NOMO-1 treated with dmso at 0.1 percent for 144 hours (cell line): ENCODE measurements around the gene OR1E1.
"Not testable (repeated sequence)": the region's sequence is repeated elsewhere in the genome, so short reads cannot be mapped to it uniquely, and the experiment has no call there.

Source experiments
- DNase-seq: peaks from one replicate; lab custom pipeline; 2025; ENCODE audit not compliant: unreplicated experiment; lab: John Stamatoyannopoulos, UW

The OR1E1 gene, protein sequence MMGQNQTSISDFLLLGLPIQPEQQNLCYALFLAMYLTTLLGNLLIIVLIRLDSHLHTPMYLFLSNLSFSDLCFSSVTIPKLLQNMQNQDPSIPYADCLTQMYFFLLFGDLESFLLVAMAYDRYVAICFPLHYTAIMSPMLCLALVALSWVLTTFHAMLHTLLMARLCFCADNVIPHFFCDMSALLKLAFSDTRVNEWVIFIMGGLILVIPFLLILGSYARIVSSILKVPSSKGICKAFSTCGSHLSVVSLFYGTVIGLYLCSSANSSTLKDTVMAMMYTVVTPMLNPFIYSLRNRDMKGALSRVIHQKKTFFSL

DNA sequence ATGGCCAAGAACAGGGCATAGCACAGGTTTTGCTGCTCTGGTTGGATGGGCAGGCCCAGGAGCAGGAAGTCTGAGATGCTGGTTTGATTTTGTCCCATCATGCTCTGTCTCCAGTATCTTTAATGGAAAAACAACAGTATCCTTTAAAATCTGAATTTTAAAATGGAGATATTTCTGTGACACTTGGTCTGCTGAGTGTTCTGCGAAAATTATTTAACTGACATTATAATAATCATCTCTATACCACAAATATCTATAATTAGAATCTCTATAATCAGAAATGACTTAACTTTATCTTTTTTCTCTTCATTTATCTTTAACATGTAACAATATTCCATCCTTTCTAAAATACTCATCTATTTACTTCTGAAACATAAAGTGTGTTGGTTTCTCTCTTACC lies at the start of gene OR1E1:
Gene OR1E1 (minus strand): TSS at position 101 of the 400 bp plus-strand sequence. CDS start 0 bp downstream, at position 101.
- no peak for DNase-seq

DNA sequence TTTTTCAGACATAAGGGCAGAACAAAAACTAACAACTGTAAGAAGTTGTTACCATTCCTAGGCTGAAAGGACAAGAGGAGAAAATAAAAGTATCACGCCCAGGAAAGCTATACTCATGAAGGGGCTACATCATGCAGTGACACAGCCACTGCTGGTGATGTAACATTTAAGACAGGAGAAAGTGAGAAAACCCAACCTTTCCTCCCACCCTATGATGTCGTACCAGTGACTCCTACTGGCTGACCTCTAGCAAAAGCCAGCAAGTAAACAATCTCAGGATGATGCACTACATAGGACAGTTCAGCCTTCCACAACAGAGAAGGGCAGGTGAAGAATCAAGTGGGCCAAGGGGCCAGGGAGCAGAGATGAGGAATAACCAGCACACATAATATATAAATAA lies 49.4 kb upstream of the OR1E1 start:
- no peak for DNase-seq

DNA sequence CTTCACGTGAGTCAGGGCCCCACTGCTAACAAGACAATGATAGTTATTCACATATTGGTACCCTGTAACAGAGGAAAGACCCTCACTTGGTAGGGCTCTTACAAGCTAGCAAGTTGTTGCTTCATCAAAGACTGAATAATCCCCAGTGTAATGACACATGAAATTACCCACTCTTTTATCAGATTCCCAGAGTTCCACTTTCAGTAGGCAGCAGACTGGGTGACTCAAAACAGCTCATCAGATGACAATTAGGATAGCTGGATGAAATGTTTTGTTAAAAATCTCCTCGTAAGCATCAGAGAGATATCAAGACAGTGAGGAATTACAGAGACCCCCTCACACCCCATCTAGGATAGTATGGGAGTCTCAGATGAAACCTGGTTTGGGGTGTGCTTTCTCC lies 42.2 kb upstream of the OR1E1 start:
- no peak for DNase-seq

- DNase-seq = no peak
These were observed 40.2 kb upstream of the OR1E1 start for GRCh38 chr17:3438368-3438767.

GRCh38 chr17:3433741-3434140 lies 35.5 kb upstream of the OR1E1 start, which contains the start of gene OR1E2:
TSS of gene OR1E2 (minus strand) at chr17:3433841. CDS start at chr17:3433841, 0 bp downstream.
- DNase-seq = no peak

GRCh38 chr17:3433215-3433614 lies 35.0 kb upstream of the OR1E1 start:
- DNase-seq = peak; percentile 3

DNA sequence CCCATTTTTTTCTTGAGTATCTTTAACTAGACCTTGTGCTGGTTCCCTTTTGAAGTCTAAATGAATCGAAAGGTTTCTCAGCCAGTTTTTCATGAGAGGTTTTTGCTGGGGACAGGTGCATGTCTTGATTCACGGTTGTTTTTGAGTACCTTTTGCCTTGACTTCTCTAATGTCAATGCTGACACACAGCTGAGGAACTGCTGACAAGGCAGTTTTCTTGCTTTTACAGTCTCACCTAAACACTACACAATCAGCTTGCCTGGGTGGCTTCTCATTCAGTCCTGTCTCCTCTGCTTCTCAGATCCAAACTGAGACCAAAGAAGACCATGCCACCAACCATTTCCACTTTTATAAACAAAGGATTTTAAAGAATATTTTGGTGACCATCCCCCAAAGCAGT lies 20.0 kb upstream of the OR1E1 start:
- no peak for DNase-seq

GRCh38 chr17:3415610-3416009 lies 17.4 kb upstream of the OR1E1 start:
- no peak for DNase-seq

DNA sequence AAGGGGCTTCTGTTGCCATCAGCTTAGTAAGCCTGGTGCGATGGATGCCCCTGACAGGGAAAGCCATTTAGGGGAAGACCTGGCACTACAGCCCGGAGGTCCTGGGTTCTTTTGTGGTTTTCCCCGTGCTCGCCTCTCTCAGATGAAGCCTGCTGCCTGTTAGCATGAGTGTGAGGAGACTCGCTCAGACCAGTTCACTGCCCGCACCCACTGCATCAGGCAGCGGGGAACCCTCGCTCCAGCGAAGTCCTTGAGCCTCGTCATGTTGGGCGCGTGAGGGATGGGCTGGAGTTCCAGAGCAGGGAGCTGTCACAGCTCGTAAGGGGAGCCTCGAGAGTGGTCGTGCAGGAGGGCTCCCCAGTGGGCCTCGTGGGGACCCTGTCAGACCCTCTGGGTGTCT lies 14.0 kb upstream of the OR1E1 start:
- DNase-seq = not testable (repeated sequence)

DNA sequence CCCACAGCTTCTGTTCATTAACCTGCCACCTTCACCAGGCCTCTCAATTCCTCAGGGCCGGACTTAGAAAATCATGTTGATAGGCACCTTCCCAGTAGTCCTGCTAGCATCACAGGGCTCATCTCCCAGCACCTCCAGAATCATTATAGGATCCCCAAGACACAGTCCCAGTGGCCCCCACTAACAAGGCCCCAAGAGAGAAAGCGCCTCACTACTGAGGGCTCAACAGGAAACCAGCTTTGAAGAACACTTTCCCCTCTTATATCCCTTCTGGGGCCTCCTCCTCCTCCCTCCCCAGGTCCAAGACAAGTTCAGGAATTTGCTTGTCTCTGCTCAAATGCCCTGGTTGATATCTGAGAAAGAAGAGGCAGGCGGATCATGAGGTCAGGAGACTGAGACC lies 12.9 kb upstream of the OR1E1 start, which contains the start of gene OR3A3:
Gene OR3A3 (plus strand): TSS at position 301 of the 400 bp plus-strand sequence.
- DNase-seq = no peak

- not testable (repeated sequence) for DNase-seq
These were observed 5.6 kb upstream of the OR1E1 start for GRCh38 chr17:3403856-3404255.

GRCh38 chr17:3401786-3402185 lies 3.6 kb upstream of the OR1E1 start:
- no peak for DNase-seq

DNA sequence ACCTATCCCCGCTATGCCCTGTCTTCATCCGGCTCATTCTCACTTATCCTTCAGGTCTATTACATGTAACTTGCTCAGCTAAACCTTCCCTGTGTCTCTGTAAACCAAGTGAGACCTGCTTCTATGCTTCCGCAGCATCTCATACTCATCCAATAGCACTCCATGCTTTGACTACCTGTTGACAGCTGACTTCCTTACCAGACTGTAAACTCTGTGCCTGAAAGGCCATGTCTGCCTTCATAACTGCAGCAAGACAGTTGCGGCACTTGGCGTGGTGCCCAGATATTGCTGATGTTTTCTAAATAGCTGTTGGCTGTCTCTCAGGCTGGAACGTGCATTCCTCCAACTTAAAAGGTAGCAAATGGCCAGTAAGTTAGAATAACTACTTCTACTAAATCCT lies 1.8 kb upstream of the OR1E1 start:
- DNase-seq = no peak

GRCh38 chr17:3397801-3398200 lies 409 bp downstream of the OR1E1 start:
- DNase-seq = not testable (repeated sequence)

- DNase-seq = no peak
These were observed 8.4 kb downstream of the OR1E1 start for GRCh38 chr17:3389791-3390190.

DNA sequence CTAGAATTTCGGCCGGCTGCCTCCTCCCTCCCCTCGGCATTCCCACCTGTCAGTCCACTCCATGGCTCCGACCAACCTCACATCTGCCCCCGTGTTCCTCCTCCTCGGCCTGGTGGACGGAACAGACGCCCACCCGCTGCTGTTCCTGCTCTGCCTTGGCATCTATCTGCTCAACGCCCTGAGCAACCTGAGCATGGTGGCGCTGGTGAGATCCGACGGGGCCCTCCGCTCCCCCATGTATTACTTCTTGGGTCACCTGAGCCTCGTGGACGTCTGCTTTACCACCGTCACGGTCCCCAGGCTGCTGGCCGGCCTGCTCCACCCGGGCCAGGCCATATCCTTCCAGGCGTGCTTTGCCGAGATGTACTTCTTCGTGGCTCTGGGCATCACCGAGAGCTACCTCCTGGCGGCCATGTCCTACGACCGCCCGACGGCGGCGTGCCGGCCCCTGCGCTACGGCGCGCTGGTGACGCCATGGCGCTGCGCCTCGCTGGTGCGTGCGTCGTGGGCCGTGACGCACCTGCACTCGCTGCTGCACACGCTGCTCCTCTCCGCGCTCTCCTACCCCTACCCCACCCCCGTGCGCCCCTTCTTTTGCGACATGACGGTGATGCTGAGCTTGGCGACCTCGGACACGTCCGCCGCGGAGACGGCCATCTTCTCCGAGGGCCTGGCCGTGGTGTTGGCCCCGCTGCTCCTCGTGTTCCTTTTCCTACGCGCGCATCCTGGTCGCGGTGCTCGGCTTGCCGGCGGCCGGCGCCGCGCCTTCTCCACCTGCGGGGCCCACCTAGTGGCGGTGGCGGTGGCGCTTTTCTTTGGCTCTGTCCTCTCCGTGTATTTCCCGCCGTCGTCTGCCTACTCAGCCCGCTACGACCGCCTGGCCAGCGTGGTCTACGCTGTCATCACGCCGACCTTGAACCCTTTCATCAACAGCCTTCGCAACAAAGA lies 12.1 kb downstream of the OR1E1 start, which contains the start of gene OR3A2:
Gene OR3A2 (minus strand): TSS at position 440 of the 948 bp plus-strand sequence.
- DNase-seq = no peak

DNA sequence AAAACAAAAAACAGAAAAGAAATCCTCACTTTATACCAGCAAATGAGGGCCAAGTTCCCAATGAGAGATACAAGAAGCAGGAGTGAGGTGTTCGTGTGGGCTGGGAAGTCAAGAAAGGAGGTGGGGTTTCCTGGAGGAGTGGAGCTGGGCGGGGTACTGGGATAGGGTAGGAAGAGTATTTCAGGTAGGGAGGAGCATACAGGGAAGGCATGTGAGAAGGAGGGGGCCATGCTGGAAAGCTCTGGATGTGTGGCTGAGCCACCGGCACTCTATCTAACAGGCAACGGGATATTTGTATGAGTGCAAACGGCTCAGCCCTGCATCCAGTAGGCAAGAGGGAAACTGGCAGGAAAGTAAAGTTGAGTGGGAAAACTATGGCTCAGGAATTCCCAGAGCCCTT lies 16.3 kb downstream of the OR1E1 start:
- DNase-seq = no peak

- DNase-seq = no peak
These were observed 19.9 kb downstream of the OR1E1 start for GRCh38 chr17:3378321-3378720.

DNA sequence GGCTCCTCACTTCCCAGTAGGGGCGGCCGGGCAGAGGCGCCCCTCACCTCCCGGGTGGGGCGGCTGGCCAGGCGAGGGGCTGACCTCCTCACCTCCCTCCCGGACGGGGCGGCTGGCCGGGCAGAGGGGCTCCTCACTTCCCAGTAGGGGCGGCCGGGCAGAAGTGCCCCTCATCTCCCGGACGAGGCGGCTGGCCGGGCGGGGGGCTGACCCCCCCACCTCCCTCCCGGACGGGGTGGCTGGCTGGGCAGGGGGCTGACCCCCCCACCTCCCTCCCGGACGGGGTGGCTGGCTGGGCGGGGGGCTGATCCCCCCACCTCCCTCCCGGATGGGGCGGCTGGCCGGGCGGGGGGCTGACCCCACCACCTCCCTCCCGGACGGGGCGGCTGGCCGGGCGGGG lies 27.0 kb downstream of the OR1E1 start:
- not testable (repeated sequence) for DNase-seq
